ENCODE measurements around the gene DLG5. TPM values are rescaled to one million over a fixed set of nuclear protein-coding genes. Genes with fewer than 3 reads are reported as not detected.

Gene DLG5
- polyA plus RNA-seq, 4 donors, result 7.8 to 35.9 (median 11.4) TPM

DNA sequence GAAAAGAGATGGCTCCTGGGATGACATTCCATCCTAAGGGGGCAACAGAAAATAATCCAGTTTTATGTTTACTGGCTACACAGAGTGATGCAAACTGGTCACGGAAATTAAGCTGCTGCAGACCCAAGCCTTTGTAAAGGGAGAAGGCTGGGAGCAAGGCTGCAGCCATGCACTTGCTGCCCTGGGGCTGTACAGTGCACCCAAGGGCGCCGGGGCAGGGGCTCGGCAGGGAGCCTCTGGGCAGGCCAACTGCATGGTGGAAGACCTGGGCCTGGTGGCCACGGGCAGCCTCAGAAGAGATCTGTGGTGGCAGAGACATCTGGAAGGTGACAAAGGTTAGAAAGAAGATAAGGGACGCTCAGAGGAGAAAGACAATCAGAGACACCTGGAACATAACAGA, 113.8 kb downstream of the DLG5 start:
- 85 to 90% (median 86%) methylated on average over 6 of the region's 6 CpGs for WGBS, 3 donors
- Histone ChIP-seq H3K36me3 (ENCODE audit: control insufficient read depth in 3 of 3, insufficient read depth in 2 of 3, low read depth in 1 of 3, low read length in 3 of 3) (peaks cover 16 to 96% (median 24%) of the 10 kb centered on the region in 3 donors), H3K4me3 (ENCODE audit: low read depth in 1 of 3, low read length in 3 of 3) (no peak overlapping the region), H3K4me1 (ENCODE audit: control insufficient read depth in 3 of 3, insufficient read depth in 2 of 3, low read depth in 1 of 3, low read length in 2 of 3) (no peaks in the 10 kb centered on the region), H3K9me3 (ENCODE audit: control insufficient read depth in 2 of 2, insufficient read depth in 1 of 2, low read depth in 1 of 2, low read length in 1 of 2) (no peaks in the 10 kb centered on the region), H3K27ac (ENCODE audit: low read depth in 1 of 3, low read length in 2 of 3) (no peak overlapping the region), H3K27me3 (ENCODE audit: control insufficient read depth in 3 of 3, insufficient read depth in 3 of 3, low read length in 3 of 3) (no peaks in the 10 kb centered on the region)
- DNase-seq, result no peak
- FAIRE-seq, result no peak

DNA sequence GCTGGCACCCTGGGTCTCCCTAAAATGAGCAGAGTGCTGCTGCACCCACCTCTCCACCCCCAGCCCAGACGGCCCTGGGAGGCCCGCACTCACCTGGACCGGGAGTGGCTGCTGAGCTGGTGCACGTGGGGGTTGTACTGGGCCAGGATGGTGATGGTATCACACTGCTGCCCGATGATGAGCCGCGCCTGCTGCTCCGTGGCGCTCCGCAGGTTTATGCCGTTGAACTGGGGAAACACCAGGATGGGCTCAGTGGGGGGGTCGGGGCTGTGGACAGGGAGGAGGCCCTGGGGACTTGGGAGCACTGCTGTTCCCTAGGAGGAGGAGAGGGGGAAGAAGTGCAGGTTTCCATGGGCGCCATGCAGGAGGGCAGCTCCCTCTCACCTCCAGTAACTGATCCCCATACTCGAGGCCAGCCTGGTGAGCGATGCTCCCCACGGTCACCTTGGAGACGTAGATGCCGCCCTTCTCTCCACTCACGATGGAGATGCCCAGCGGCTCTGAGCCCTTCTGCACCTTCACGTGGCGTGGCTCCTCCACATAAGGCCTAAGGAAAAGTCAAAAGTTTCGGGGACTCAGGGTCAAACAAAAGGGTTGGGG, 114.6 kb downstream of the DLG5 start:
- Histone ChIP-seq H3K9me3 (ENCODE audit: control insufficient read depth in 2 of 2, insufficient read depth in 1 of 2, low read depth in 1 of 2, low read length in 1 of 2) (no peaks in the 10 kb centered on the region), H3K27me3 (ENCODE audit: control insufficient read depth in 3 of 3, insufficient read depth in 3 of 3, low read length in 3 of 3) (no peaks in the 10 kb centered on the region), H3K4me1 (ENCODE audit: control insufficient read depth in 3 of 3, insufficient read depth in 2 of 3, low read depth in 1 of 3, low read length in 2 of 3) (no peaks in the 10 kb centered on the region), H3K27ac (ENCODE audit: low read depth in 1 of 3, low read length in 2 of 3) (no peak overlapping the region), H3K36me3 (ENCODE audit: control insufficient read depth in 3 of 3, insufficient read depth in 2 of 3, low read depth in 1 of 3, low read length in 3 of 3) (peaks cover 13 to 96% (median 22%) of the 10 kb centered on the region in 3 donors), H3K4me3 (ENCODE audit: low read depth in 1 of 3, low read length in 3 of 3) (no peak overlapping the region)
- no peak for DNase-seq
- no peak for FAIRE-seq
- 91 to 93% (median 92%) methylated on average over 23 of the region's 23 CpGs for WGBS, 3 donors

DNA sequence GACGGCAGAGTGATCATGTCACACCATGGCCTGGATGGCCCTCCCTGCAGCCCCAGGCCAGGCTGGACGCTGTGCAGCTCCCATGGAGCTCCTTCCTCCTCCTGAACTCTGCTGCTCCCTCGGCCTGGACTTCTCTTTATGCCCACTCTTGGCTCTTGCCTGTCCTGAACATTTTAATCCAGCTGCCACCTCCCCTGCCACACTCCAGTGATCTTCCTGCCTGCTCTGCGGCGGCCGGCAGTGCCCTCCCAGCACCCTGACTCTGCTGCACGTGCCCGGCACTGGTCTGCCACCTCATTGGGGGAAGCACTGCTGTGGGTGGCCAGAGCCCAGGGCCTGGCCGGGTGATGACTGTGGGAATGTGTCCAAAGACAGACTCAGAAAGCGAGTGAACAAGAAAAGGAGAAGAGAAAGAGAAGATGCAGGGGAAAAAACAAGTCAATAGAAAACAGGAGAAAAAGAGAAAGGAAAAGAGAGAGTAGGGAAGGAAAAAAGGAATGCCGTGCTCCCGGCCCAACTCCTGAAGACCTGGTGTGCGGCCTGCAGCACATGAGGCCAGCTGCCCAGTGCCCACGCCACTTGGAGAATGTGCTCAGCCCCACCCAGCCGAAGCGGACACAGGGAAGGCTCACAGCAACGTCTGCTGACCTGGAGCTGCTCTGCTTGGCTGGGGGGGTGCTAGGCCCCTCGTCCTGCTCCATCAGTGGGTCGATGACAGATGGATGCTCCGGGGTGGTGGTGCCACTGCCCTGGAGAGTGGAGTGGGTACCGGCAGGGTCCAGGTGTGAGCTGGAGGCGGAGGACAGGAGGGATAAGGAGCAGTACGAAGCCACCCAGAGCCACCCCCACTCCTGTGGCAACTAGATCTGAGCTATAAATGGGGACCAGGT, 115.9 kb downstream of the DLG5 start:
- H3K9me3 ChIP-seq (ENCODE audit: control insufficient read depth in 2 of 2, insufficient read depth in 1 of 2, low read depth in 1 of 2, low read length in 1 of 2), result no peaks in the 10 kb centered on the region
- FAIRE-seq (no peak), DNase-seq (no peak)
- no peaks in the 10 kb centered on the region for H3K27me3 ChIP-seq (ENCODE audit: control insufficient read depth in 3 of 3, insufficient read depth in 3 of 3, low read length in 3 of 3)
- no peak overlapping the region for H3K27ac ChIP-seq (ENCODE audit: low read depth in 1 of 3, low read length in 2 of 3)
- H3K4me3 ChIP-seq (ENCODE audit: low read depth in 1 of 3, low read length in 3 of 3), result no peak overlapping the region
- WGBS, 3 donors, result 88 to 90% (median 89%) methylated on average over 22 to 23 of the region's 23 CpGs
- H3K36me3 ChIP-seq (ENCODE audit: control insufficient read depth in 3 of 3, insufficient read depth in 2 of 3, low read depth in 1 of 3, low read length in 3 of 3), result peaks cover 11 to 96% (median 24%) of the 10 kb centered on the region in 3 donors
- no peaks in the 10 kb centered on the region for H3K4me1 ChIP-seq (ENCODE audit: control insufficient read depth in 3 of 3, insufficient read depth in 2 of 3, low read depth in 1 of 3, low read length in 2 of 3)

DNA sequence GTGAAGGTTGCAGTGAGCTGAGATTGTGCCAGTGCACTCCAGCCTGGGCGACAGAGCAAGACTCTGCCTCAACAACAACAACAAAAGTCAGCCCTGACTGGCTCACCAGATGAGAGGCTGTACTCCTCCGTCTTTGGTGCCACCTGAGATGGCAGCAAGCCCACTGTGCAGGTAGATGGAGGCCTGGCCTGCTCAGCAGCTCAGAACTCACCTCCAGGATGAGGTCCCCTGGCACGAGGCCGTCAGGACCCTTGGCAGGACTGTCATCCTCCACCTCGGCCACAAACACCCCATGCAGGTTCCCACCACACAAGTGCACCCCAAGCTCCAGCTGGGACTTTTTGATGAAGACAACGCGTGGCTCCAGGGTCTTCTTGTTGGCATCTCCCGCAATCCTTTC, 117.2 kb downstream of the DLG5 start:
- FAIRE-seq (no peak), DNase-seq (no peak)
- H3K9me3 ChIP-seq (ENCODE audit: control insufficient read depth in 2 of 2, insufficient read depth in 1 of 2, low read depth in 1 of 2, low read length in 1 of 2), result no peaks in the 10 kb centered on the region
- no peaks in the 10 kb centered on the region for H3K4me1 ChIP-seq (ENCODE audit: control insufficient read depth in 3 of 3, insufficient read depth in 2 of 3, low read depth in 1 of 3, low read length in 2 of 3)
- H3K27ac ChIP-seq (ENCODE audit: low read depth in 1 of 3, low read length in 2 of 3), result no peak overlapping the region
- 86 to 95% (median 93%) methylated on average over 8 of the region's 8 CpGs for WGBS, 3 donors
- no peaks in the 10 kb centered on the region for H3K27me3 ChIP-seq (ENCODE audit: control insufficient read depth in 3 of 3, insufficient read depth in 3 of 3, low read length in 3 of 3)
- H3K36me3 ChIP-seq (ENCODE audit: control insufficient read depth in 3 of 3, insufficient read depth in 2 of 3, low read depth in 1 of 3, low read length in 3 of 3), result peaks cover 14 to 98% (median 24%) of the 10 kb centered on the region in 3 donors
- H3K4me3 ChIP-seq (ENCODE audit: low read depth in 1 of 3, low read length in 3 of 3), result no peak overlapping the region

DNA sequence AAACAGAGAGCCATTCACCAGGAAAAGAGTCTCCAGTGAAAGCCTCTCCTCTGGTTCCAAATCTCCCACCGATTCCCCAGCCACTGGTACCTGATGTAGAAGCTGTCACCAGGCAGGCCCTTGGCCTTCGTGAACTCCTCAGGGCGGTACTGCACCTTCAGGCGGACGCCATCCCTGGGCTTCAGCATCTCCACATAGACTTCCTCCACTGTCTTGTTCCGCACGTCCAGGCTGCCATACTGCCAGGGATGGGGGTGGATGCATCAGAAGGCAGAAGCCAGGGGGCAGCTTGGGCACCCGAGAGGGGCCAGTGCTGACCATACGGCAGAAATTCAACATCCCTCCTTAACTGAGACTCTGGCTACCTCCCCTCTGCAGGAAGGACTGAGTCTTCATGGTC, 118.8 kb downstream of the DLG5 start:
- DNase-seq, result no peak
- H3K4me1 ChIP-seq (ENCODE audit: control insufficient read depth in 3 of 3, insufficient read depth in 2 of 3, low read depth in 1 of 3, low read length in 2 of 3), result no peaks in the 10 kb centered on the region
- no peaks in the 10 kb centered on the region for H3K9me3 ChIP-seq (ENCODE audit: control insufficient read depth in 2 of 2, insufficient read depth in 1 of 2, low read depth in 1 of 2, low read length in 1 of 2)
- peaks cover 11 to 92% (median 24%) of the 10 kb centered on the region in 3 donors for H3K36me3 ChIP-seq (ENCODE audit: control insufficient read depth in 3 of 3, insufficient read depth in 2 of 3, low read depth in 1 of 3, low read length in 3 of 3)
- no peak for FAIRE-seq
- H3K27me3 ChIP-seq (ENCODE audit: control insufficient read depth in 3 of 3, insufficient read depth in 3 of 3, low read length in 3 of 3), result no peaks in the 10 kb centered on the region
- no peak overlapping the region for H3K27ac ChIP-seq (ENCODE audit: low read depth in 1 of 3, low read length in 2 of 3)
- 91 to 96% (median 94%) methylated on average over 9 of the region's 9 CpGs for WGBS, 3 donors
- no peak overlapping the region for H3K4me3 ChIP-seq (ENCODE audit: low read depth in 1 of 3, low read length in 3 of 3)

DNA sequence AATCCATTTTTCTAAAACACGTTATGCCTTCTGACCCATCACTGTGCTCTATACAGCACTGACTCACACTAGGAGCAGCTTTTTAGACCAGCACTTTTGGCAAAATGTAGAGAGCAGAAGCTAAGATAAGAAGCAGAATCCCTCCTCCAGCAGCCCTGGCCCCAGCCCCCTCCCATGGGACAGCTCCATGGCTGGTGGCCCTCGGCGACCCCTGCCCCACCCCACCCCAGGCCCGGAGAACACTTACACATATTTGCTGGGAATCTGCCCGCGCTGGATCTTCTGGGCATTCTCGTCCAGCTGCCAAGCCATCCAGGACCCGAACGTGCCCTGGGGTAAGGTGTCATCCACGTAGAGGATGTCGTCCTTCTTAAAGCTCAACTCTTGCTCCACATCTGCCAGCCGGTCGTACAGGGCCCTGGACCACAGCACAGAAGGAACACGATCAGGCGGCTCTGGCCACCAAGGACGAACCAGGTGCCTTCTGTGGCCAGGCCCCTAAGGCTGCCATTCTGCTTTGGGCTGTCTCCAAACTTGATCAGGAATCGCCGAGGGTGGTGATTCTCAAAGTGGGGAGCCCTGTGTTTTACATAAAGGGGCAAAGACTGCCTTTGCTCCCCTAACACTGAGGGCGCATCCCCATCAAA, 119.9 kb downstream of the DLG5 start:
- FAIRE-seq (no peak), DNase-seq (no peak)
- Histone ChIP-seq H3K27ac (ENCODE audit: low read depth in 1 of 3, low read length in 2 of 3) (no peak overlapping the region), H3K9me3 (ENCODE audit: control insufficient read depth in 2 of 2, insufficient read depth in 1 of 2, low read depth in 1 of 2, low read length in 1 of 2) (no peaks in the 10 kb centered on the region), H3K4me1 (ENCODE audit: control insufficient read depth in 3 of 3, insufficient read depth in 2 of 3, low read depth in 1 of 3, low read length in 2 of 3) (no peaks in the 10 kb centered on the region), H3K4me3 (ENCODE audit: low read depth in 1 of 3, low read length in 3 of 3) (no peak overlapping the region), H3K36me3 (ENCODE audit: control insufficient read depth in 3 of 3, insufficient read depth in 2 of 3, low read depth in 1 of 3, low read length in 3 of 3) (peaks cover 6 to 89% (median 24%) of the 10 kb centered on the region in 3 donors), H3K27me3 (ENCODE audit: control insufficient read depth in 3 of 3, insufficient read depth in 3 of 3, low read length in 3 of 3) (no peaks in the 10 kb centered on the region)
- 89 to 97% (median 94%) methylated on average over 19 of the region's 19 CpGs for WGBS, 3 donors

DNA sequence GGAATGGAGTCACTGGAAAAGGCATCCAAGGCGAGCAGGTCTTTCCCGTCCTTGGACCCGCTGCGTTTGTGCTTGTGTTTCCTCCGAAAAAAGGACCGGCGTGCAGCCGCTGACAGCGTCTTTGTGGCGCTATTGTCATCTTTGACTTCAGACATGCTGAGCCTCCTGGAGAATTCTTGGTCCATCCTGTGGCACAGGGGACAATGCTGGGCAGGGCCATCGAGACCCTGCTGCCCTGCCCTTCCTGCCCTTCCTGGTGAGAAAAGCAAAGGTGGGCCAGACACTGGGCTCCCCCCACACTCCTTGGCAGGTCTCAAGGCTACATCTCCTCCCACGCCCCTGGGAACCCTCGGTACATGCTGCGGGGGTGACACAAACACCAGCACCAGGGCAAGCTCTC, 120.9 kb downstream of the DLG5 start:
- WGBS, 3 donors, result 93 to 95% (median 95%) methylated on average over 14 of the region's 14 CpGs
- no peak for DNase-seq
- no peaks in the 10 kb centered on the region for H3K27me3 ChIP-seq (ENCODE audit: control insufficient read depth in 3 of 3, insufficient read depth in 3 of 3, low read length in 3 of 3)
- H3K9me3 ChIP-seq (ENCODE audit: control insufficient read depth in 2 of 2, insufficient read depth in 1 of 2, low read depth in 1 of 2, low read length in 1 of 2), result no peaks in the 10 kb centered on the region
- no peaks in the 10 kb centered on the region for H3K4me1 ChIP-seq (ENCODE audit: control insufficient read depth in 3 of 3, insufficient read depth in 2 of 3, low read depth in 1 of 3, low read length in 2 of 3)
- no peak for FAIRE-seq
- no peak overlapping the region for H3K27ac ChIP-seq (ENCODE audit: low read depth in 1 of 3, low read length in 2 of 3)
- no peak overlapping the region for H3K4me3 ChIP-seq (ENCODE audit: low read depth in 1 of 3, low read length in 3 of 3)
- H3K36me3 ChIP-seq (ENCODE audit: control insufficient read depth in 3 of 3, insufficient read depth in 2 of 3, low read depth in 1 of 3, low read length in 3 of 3), result peaks cover 10 to 86% (median 23%) of the 10 kb centered on the region in 3 donors

DNA sequence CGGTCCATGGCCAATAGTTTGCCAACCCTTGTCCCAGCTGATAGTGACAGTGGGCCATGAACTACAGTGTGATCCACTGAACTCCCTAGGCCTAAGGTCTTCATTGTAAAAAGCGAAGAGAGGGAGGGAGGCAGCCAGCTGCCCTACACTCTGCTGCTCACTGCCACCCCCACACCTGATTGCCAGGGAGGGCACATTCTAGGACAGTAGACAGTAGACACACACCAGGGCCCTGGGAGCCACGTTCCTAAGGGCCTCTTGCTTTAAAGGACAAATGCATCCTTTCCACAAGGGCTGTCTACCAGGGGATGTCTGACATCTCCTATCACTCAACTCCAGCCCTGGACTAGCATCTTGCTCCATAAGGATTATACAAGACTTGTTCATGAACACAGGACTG, 122.2 kb downstream of the DLG5 start:
- Histone ChIP-seq H3K27me3 (ENCODE audit: control insufficient read depth in 3 of 3, insufficient read depth in 3 of 3, low read length in 3 of 3) (no peaks in the 10 kb centered on the region), H3K9me3 (ENCODE audit: control insufficient read depth in 2 of 2, insufficient read depth in 1 of 2, low read depth in 1 of 2, low read length in 1 of 2) (no peaks in the 10 kb centered on the region), H3K4me3 (ENCODE audit: low read depth in 1 of 3, low read length in 3 of 3) (no peak overlapping the region), H3K4me1 (ENCODE audit: control insufficient read depth in 3 of 3, insufficient read depth in 2 of 3, low read depth in 1 of 3, low read length in 2 of 3) (no peaks in the 10 kb centered on the region), H3K27ac (ENCODE audit: low read depth in 1 of 3, low read length in 2 of 3) (no peak overlapping the region), H3K36me3 (ENCODE audit: control insufficient read depth in 3 of 3, insufficient read depth in 2 of 3, low read depth in 1 of 3, low read length in 3 of 3) (peaks cover 10 to 84% (median 21%) of the 10 kb centered on the region in 3 donors)
- WGBS, 3 donors, result 75 to 83% (median 81%) methylated on average over 3 of the region's 3 CpGs
- DNase-seq (no peak), FAIRE-seq (no peak)

Measured in small intestine (tissue), 7 donors.